ENCODE measurements around the gene GTPBP4.

GTPBP4 gene

GRCh38 chr10:966466-967235 lies 21.6 kb upstream of the GTPBP4 start:
- no peak for DNase-seq (ENCODE audit: low read depth)

- DNase-seq (ENCODE audit: low read depth), result no peak
Measured at GRCh38 chr10:968546-969199, 19.6 kb upstream of the GTPBP4 start.

GRCh38 chr10:969473-970150 lies 18.6 kb upstream of the GTPBP4 start:
- DNase-seq (ENCODE audit: low read depth), result no peak

DNA sequence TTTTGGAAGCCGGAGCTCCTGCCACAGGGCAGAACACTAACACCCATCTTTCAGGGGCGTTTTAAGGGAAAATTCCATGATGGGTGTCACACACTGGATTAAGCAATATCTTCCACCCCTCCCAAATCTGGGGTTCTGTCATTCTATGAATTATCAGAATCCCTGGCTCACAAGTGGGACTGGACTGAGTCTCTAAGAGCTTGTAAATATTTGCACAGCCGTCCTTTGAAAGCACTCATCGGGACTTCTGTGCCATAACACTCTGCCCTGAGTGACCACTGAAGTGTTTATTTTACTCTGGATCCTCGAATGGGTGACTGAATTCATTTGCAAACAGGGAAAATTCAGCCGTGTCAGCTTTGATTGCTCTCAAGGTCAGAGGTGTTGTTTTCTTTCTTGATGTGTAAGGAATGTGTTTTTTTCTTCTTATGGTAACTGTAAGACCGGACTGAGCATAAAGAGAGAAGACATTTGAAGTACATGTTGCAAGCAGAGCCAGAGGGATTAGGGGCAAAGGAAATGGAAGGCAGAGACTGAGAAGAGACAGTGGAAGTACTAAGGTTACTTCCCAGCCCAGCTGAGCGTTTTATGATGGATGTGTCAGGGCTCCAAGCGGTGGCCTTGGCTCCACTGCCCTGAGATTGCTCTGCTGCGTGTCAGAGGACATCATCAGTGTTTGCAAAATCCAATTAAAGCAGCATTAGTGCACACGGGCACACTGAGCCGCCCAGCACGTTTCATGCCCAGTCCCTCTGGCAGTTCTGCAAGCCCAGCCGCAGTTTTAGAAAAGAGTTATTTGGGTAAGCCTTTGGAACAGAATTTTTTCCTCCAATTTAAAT lies 17.7 kb upstream of the GTPBP4 start:
- no peak for DNase-seq (ENCODE audit: low read depth)

GRCh38 chr10:971150-971542 lies 17.1 kb upstream of the GTPBP4 start:
- DNase-seq (ENCODE audit: low read depth), result no peak

DNA sequence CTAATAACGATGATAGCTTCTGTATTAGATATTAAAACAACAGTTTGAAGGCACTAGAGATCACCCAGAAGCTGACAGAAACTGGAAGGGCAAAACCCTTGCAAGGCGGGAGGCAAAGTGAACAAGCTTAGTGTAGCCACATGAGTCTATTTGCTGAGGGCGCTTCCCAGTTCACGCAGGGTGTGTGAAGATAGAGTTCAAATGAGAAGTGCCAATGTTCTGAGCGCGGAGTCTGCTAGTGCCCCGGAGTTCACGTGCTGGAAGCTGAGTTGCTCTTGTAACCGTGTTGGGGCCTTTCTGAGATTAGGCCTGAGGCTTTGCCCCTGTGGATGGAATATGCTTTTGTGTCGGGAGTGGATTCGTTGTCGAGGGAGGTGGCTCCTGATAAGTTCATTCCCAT lies 16.6 kb upstream of the GTPBP4 start:
- no peak for DNase-seq (ENCODE audit: low read depth)

DNA sequence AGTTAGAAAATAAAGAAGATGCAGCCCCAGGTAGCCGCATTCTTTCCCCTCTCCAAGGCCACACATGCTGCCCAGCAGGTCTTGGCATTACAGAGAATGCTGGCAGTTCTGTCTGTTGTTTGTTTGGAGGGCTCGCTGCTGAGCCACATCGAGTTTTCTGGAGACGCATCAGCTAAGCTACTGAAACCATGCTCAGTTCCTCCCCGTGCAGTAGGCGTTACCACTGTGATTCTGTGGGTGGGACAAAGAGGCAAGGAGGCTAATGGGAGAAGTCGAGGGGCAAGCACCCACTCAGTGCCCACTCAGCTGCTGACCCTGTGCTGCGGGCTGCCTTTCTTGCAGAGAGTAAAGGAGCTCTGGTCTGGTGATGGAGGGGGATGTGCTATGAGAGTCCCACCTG lies 15.5 kb upstream of the GTPBP4 start:
- DNase-seq (ENCODE audit: low read depth), result no peak

- no peak for DNase-seq (ENCODE audit: low read depth)
Measured at GRCh38 chr10:974038-974784, 14.0 kb upstream of the GTPBP4 start.

- DNase-seq (ENCODE audit: low read depth), result no peak
Measured at GRCh38 chr10:974785-975074, 13.5 kb upstream of the GTPBP4 start.

DNA sequence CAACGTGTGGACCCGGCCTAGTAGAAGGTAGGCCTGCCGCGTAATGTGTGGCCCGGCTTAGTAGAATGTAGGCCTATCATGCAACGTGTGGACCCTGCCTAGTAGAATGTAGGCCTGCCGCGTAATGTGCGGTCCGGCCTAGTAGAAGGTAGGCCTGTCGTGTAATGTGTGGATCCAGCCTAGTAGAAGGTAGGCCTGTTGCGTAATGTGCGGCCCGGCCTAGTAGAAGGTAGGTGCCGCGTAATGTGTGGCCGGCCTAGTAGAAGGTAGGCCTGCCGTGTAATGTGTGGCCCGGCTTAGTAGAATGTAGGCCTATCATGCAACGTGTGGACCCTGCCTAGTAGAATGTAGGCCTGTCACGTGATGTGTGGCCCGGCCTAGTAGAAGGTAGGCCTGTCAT lies 11.9 kb upstream of the GTPBP4 start:
- no peak for DNase-seq (ENCODE audit: low read depth)

DNA sequence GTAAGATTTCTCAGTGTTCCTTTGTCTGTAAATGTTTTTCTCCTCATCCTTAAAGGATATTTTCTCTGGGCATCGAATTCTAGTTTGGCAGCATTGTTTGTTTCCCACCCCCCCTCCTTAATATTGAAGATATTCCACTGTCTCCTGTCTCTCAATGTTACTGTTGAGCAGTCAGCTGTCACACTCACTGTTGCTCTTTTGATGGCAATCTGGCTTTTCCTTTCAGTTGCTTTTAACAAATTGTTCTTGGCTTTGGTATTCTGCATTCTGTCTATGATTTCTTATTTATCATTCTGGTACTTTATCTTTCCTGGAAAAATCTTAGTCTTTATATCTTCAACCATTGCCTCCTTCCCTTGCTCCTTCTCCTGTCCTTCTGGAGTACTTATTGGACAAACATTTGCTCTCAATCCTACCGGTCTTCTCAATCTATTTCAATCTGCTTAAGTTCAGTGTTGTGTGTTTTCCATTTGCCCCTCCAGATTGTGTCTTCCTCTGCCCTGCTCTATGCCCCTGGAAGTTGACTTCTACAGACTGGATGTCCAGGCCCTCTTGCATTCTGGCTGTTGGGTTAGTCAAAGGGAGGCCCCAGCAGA lies 9.3 kb upstream of the GTPBP4 start:
- no peak for DNase-seq (ENCODE audit: low read depth)

DNA sequence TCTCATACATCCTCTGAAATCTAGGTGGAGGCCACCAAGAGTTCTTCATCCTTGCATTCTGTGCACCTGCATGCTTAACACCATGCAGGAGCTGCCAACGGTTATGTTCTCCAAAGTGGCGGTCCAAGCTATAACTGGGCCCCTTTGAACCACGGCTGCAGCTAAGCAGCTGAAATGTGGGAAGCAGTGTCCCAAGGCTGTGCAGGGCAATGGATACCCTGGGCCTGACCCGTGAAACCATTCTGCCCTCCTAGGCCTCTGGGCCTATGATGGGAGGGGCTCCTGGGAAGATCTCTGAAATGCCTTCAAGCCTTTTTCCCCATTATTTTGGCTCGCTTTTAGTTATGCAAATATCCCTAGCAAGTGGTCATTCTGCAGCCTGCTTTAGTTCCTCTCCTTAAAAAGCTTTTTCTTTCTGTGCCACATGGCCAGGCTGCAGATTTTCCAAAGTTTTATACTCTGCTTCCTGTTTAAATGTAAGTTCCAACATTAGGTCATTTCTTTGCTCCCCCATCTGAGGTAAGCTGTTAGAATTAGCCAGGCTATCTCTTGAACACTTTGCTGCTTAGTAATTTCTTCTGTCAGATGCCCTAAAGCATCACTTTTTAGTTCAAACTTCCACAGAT lies 7.7 kb upstream of the GTPBP4 start:
- no peak for DNase-seq (ENCODE audit: low read depth)

DNA sequence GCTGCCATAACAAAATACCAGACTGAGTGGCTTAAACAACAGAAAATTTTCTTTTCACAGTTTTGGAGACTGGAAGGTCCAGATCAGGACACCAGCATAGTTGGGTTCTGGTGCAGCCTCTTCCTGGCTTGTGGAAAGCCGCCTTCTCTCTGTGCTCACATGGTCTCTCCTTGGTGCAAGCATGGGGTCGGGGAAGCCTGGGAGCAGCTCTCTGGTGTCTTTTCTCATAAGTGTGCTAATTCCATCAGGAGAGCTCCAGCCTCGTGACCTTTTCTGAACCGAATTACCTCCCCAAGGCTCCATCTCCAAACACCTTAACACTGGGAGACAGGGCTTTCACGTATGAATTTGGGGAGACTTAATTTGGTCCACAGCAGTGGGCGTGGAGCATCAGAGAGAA lies 4.8 kb upstream of the GTPBP4 start:
- no peak for DNase-seq (ENCODE audit: low read depth)

DNA sequence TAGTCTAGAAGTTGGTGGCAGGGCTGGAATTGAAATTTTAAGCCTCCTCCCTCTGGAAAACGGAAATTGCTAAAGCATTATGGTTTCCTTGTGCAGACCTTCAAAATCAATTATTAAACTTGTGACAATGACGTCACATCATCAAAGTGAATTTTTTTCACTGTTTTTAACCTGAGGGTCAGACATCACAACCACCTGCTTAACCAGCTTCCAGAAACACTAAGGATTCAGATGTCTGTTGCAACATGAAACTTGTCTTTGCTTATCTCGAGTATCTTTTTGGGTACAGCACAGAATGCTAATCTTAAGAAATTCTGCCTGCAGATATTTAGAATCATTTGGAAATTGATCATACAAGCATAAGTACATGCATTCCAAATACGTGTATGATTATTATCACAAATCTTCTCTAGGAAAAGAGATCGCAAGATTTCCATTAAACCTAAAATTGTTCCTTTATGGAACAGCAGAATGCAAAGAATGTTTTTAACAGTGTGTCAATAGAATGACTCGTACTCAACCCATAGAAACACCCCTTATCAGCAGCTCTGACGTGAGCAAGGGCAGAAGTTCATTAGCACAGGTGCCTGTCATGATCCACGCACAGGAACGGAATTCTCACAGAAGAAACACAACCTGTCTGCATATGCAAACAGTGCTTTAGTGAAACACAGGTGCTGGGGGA lies 4.1 kb upstream of the GTPBP4 start:
- DNase-seq (ENCODE audit: low read depth), result no peak

DNA sequence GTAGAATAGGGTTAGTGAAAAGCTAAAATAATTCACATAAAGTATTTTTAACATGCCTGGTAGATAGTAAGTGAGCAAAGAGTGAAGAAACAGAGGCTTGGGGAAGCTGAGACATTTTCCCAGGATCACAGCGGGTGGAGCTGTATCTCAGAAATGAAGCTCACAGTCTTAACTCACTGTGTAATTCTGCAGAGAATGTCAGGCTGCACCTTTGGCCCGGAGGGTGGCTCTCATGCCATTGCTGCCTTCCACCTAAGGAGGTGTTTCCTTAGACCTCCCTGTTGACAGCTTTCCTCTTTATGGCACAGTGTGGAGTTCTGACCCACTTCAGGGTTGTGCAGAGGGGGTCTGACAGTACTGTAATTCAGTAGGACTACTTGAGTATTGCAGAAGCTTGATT lies 2.9 kb upstream of the GTPBP4 start:
- no peak for DNase-seq (ENCODE audit: low read depth)

GRCh38 chr10:986137-986825 lies 2.0 kb upstream of the GTPBP4 start:
- no peak for DNase-seq (ENCODE audit: low read depth)

GRCh38 chr10:986881-987619 lies 1.2 kb upstream of the GTPBP4 start:
- DNase-seq (ENCODE audit: low read depth), result no peak

DNA sequence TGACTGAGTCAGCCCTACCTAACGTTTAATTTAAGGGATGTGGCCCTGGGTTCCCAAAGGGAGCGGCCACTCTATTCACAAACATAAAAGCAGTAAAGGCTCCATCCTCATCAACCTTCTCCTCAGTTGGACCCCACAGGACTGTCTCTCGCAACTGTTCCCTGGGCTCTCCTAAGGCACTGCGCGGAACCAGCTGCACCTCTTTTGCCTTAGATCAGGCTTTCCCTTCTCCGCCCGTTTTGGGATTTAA lies 689 bp upstream of the GTPBP4 start:
- no peak for DNase-seq (ENCODE audit: low read depth)
